GM23338 (cell line): Measurements from ENCODE around the gene STAC2. TPM values are rescaled to one million over a fixed set of nuclear protein-coding genes. Genes with fewer than 3 reads are reported as not detected.

Experiments used
- ATAC-seq: fragments of 200-7000 bp; cut with Tn5 transposase; 3 replicates; pipeline ENCODE4 v1.9.1; 2020
- DNase-seq: peaks from one replicate; pipeline ENCODE4 v3.0.0-alpha.2; 2015; ENCODE audit warnings: low spot score
- H2AFZ ChIP-seq: fragments of 200-600 bp; sonication (generic); 2 replicates; pipeline ENCODE4 v1.8.0; 2016; ENCODE audit warnings: antibody characterized with exemption, mild to moderate bottlenecking, moderate library complexity
- H3F3A ChIP-seq: fragments of 200-600 bp; sonication (generic); replicated peaks from 2 replicates; pipeline ENCODE4 v1.8.0; 2017; ENCODE audit warnings: antibody characterized with exemption, mixed run types, low read depth
- H3K27ac ChIP-seq: fragments of 200-600 bp; sonication (generic); 2 replicates; pipeline ENCODE4 v1.6.1; 2016; ENCODE audit warnings: low read depth
- H3K27me3 ChIP-seq: fragments of 200-600 bp; sonication (generic); 2 replicates; pipeline ENCODE4 v1.8.0; 2016; ENCODE audit warnings: mild to moderate bottlenecking, mixed run types, moderate library complexity; ENCODE audit not compliant: insufficient read depth
- H3K36me3 ChIP-seq: fragments of 200-600 bp; sonication (generic); 2 replicates; pipeline ENCODE4 v1.8.0; 2016; ENCODE audit warnings: mild to moderate bottlenecking; ENCODE audit not compliant: insufficient read depth
- H3K4me1 ChIP-seq: fragments of 200-600 bp; sonication (generic); 2 replicates; pipeline ENCODE4 v1.8.0; 2016; ENCODE audit warnings: mild to moderate bottlenecking, moderate library complexity; ENCODE audit not compliant: insufficient read depth
- H3K4me2 ChIP-seq: fragments of 200-600 bp; sonication (generic); 2 replicates; pipeline ENCODE4 v1.7.1; 2017; ENCODE audit warnings: mixed run types
- H3K4me3 ChIP-seq: fragments of 200-600 bp; sonication (generic); 2 replicates; pipeline ENCODE4 v1.6.1; 2016; ENCODE audit warnings: mixed run types
- H3K79me2 ChIP-seq: fragments of 200-600 bp; sonication (generic); replicated peaks from 2 replicates; pipeline ENCODE4 v1.8.0; 2017; ENCODE audit warnings: mild to moderate bottlenecking; ENCODE audit not compliant: insufficient read depth
- H3K9me2 ChIP-seq: fragments of 200-600 bp; sonication (generic); 2 replicates; pipeline ENCODE4 v1.8.0; 2017; ENCODE audit not compliant: insufficient read depth
- H4K20me1 ChIP-seq: fragments of 200-600 bp; sonication (generic); replicated peaks from 2 replicates; pipeline ENCODE4 v1.8.0; 2017; ENCODE audit warnings: mild to moderate bottlenecking; ENCODE audit not compliant: insufficient read depth
- H3K27ac Mint-ChIP-seq: 2 replicates; pipeline ENCODE4 v1.8.0; 2020; ENCODE audit warnings: inconsistent platforms, mild to moderate bottlenecking, moderate library complexity, mixed read lengths
- H3K27me3 Mint-ChIP-seq: 3 replicates; pipeline ENCODE4 v1.8.0; 2022; ENCODE audit warnings: low read depth, mild to moderate bottlenecking, moderate library complexity, mixed read lengths, inconsistent platforms; ENCODE audit not compliant: insufficient read depth, poor library complexity
- H3K36me3 Mint-ChIP-seq: 3 replicates; pipeline ENCODE4 v1.8.0; 2021; ENCODE audit warnings: low read depth, mild to moderate bottlenecking, inconsistent platforms, moderate library complexity, mixed read lengths
- H3K4me1 Mint-ChIP-seq: 3 replicates; pipeline ENCODE4 v1.8.0; 2020; ENCODE audit warnings: mild to moderate bottlenecking, inconsistent platforms, mixed read lengths
- H3K4me3 Mint-ChIP-seq: 3 replicates; pipeline ENCODE4 v1.8.0; 2021; ENCODE audit warnings: moderate library complexity, mild to moderate bottlenecking, inconsistent platforms, mixed read lengths
- H3K9me3 Mint-ChIP-seq: 3 replicates; pipeline ENCODE4 v1.8.0; 2020; ENCODE audit warnings: moderate library complexity, mild to moderate bottlenecking, inconsistent platforms, mixed read lengths
- CREB1 ChIP-seq: fragments of 250-450 bp; sonication (Bioruptor Pico); IDR thresholded peaks from 2 replicates; pipeline ENCODE4 v1.5.0; 2020; ENCODE audit warnings: low read depth, mild to moderate bottlenecking, moderate library complexity
- polyA plus RNA-seq: library from polyadenylated mRNA; unstranded; fragments of >200 nt; fragmentation: Nextera tagmentation; extraction: Ambion mirVana; gene quantifications from 2 replicates; pipeline ENCODE4 v1.2.1, GENCODE V29; 2016
- total RNA-seq: library from RNA; depleted of rRNA; stranded (reverse); fragments of >200 nt; shearing (Covaris generic); gene quantifications from 2 replicates; pipeline ENCODE4 v1.2.3, GENCODE V29; 2014
- TF ChIP-seq, protein P1 (sequence below), 2 experiments: fragments of 200-600 bp in 1 of 2; sonication (generic) in 1 of 2; conservative IDR thresholded peaks; 2 replicates each; pipeline versions ENCODE4 v1.5.1 to v1.6.1; 2016 to 2017; ENCODE audit warnings: antibody characterized with exemption in 2 of 2, low read depth in 2 of 2, mild to moderate bottlenecking in 2 of 2, moderate library complexity in 1 of 2
- TF ChIP-seq, protein P2 (sequence below): IDR thresholded peaks from 2 replicates; pipeline ENCODE4 v1.6.1; 2016; ENCODE audit warnings: antibody characterized with exemption

The STAC2 gene
- total and polyA plus RNA-seq, 2 experiments from 2014 or later = 1.9 to 3.1 TPM

DNA sequence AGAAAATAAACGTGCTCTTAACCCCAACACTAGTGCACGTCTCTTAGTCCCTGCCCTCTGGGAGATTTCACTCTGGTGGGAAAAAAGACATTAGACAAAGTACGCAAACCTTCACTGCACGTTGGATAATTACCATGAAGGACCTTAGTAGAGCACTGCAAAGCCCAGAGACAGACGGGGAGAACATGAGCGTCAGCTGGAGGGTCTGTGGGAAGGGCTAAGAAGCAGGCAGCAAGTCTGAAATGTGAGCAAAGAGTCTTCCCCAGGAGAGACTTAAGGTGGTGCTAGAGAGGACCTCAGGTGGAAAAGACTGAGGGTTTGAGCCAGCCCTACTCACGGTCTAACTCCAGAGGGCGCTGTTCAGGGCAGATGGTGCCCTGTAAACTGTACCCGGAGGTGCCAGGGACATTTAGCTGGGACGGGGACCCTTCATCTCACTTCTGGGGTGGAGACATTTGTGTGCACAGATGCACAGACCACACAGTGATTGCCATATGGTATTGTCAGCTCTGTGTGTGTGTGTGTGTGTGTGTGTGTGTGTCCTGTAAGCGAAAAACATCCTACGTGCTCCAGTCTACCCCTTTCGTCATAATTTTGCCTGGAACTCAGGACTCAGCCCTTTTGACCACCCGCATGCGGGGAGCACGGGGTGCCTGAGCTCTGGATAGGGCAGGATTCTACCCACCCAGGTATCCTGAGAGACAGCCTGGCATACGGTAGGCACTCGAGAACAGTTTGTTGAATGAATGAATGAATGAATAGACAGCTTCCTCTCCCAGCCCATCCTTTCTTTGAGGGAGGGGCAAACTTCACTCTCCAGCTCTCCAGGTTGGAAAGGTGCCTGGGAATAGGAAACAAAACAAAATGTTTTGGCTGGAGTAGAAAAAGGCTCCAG is 10.1 kb upstream of the STAC2 start:
- H3K27ac Mint-ChIP-seq = no peak overlapping the region
- no peak overlapping the region for H3K4me3 Mint-ChIP-seq
- H3K9me3 Mint-ChIP-seq = no peaks in the 10 kb centered on the region
- H3K9me2 ChIP-seq = no peaks in the 10 kb centered on the region
- no peaks in the 10 kb centered on the region for H4K20me1 ChIP-seq
- TF ChIP-seq, protein P1, sequence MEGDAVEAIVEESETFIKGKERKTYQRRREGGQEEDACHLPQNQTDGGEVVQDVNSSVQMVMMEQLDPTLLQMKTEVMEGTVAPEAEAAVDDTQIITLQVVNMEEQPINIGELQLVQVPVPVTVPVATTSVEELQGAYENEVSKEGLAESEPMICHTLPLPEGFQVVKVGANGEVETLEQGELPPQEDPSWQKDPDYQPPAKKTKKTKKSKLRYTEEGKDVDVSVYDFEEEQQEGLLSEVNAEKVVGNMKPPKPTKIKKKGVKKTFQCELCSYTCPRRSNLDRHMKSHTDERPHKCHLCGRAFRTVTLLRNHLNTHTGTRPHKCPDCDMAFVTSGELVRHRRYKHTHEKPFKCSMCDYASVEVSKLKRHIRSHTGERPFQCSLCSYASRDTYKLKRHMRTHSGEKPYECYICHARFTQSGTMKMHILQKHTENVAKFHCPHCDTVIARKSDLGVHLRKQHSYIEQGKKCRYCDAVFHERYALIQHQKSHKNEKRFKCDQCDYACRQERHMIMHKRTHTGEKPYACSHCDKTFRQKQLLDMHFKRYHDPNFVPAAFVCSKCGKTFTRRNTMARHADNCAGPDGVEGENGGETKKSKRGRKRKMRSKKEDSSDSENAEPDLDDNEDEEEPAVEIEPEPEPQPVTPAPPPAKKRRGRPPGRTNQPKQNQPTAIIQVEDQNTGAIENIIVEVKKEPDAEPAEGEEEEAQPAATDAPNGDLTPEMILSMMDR (conservative IDR thresholded peaks at IDR 0.05; ENCODE audit: low read depth in 2 of 2) = peak; percentile 93 to 99
- no peak for TF ChIP-seq CREB1 (CRISPR knock-in tag)
- ATAC-seq = peak; percentile 79
- DNase-seq = peak; percentile 96
- no peak overlapping the region; the same call in 1 of the 2 replicates for H3K4me2 ChIP-seq
- peaks cover 14% of the 10 kb centered on the region; the same call in 1 of the 2 replicates for H3F3A ChIP-seq
- no peaks in the 10 kb centered on the region for H3K36me3 ChIP-seq
- peaks cover 13% of the 10 kb centered on the region for H3K27me3 Mint-ChIP-seq
- H3K4me1 Mint-ChIP-seq = peaks cover 19% of the 10 kb centered on the region
- H3K27ac ChIP-seq = no peak overlapping the region
- H3K4me3 ChIP-seq = no peak overlapping the region
- H3K36me3 Mint-ChIP-seq = no peaks in the 10 kb centered on the region
- H3K4me1 ChIP-seq = peaks cover 9% of the 10 kb centered on the region
- no peaks in the 10 kb centered on the region for H3K79me2 ChIP-seq
- H2AFZ ChIP-seq = no peak overlapping the region
- no peaks in the 10 kb centered on the region for H3K27me3 ChIP-seq

- Histone ChIP-seq H3K27ac (no peak overlapping the region), H4K20me1 (no peaks in the 10 kb centered on the region), H3K4me1 (peaks cover 9% of the 10 kb centered on the region), H3F3A (peaks cover 14% of the 10 kb centered on the region; the same call in 1 of the 2 replicates), H2AFZ (peak overlapping the region; percentile 99), H3K27me3 (no peaks in the 10 kb centered on the region), H3K79me2 (no peaks in the 10 kb centered on the region), H3K4me3 (peak overlapping the region; percentile 57), H3K4me2 (peak overlapping the region; percentile 95), H3K36me3 (no peaks in the 10 kb centered on the region), H3K9me2 (no peaks in the 10 kb centered on the region)
- Mint-ChIP-seq H3K36me3 (no peaks in the 10 kb centered on the region), H3K27ac (no peak overlapping the region), H3K4me3 (peak overlapping the region; percentile 55), H3K27me3 (peaks cover 14% of the 10 kb centered on the region), H3K9me3 (no peaks in the 10 kb centered on the region), H3K4me1 (peaks cover 21% of the 10 kb centered on the region)
- ATAC-seq (peak; percentile 83), DNase-seq (peak; percentile 80)
- TF ChIP-seq, protein P1 (conservative IDR thresholded peaks at IDR 0.05; ENCODE audit: low read depth in 2 of 2) = peak; percentile 82 to 93
- TF ChIP-seq, protein P2, sequence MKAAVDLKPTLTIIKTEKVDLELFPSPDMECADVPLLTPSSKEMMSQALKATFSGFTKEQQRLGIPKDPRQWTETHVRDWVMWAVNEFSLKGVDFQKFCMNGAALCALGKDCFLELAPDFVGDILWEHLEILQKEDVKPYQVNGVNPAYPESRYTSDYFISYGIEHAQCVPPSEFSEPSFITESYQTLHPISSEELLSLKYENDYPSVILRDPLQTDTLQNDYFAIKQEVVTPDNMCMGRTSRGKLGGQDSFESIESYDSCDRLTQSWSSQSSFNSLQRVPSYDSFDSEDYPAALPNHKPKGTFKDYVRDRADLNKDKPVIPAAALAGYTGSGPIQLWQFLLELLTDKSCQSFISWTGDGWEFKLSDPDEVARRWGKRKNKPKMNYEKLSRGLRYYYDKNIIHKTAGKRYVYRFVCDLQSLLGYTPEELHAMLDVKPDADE = no peak
These were observed 6.1 kb upstream of the STAC2 start for GRCh38 chr17:39231591-39232551.
